GM12874 (cell line): ENCODE results near the gene RGS7.

Source experiments
- CTCF ChIP-seq: IDR thresholded peaks from 2 replicates; pipeline ENCODE4 v1.5.1; 2011; ENCODE audit warnings: low read depth, mild to moderate bottlenecking, control low read depth, low read length, moderate library complexity; ENCODE audit not compliant: insufficient read depth

The RGS7 gene

GRCh38 chr1:241311056-241311746 is 45.8 kb downstream of the RGS7 start:
- TF ChIP-seq CTCF = no peak

- TF ChIP-seq CTCF = no peak
Observed at GRCh38 chr1:241310451-241310850, 46.6 kb downstream of the RGS7 start.

- TF ChIP-seq CTCF = no peak
Observed at GRCh38 chr1:241309651-241310050, 47.4 kb downstream of the RGS7 start.

- TF ChIP-seq CTCF = no peak
Observed at GRCh38 chr1:241308471-241308870, 48.5 kb downstream of the RGS7 start.

GRCh38 chr1:241308011-241308410 is 49.0 kb downstream of the RGS7 start:
- no peak for TF ChIP-seq CTCF

- no peak for TF ChIP-seq CTCF
Observed at GRCh38 chr1:241306125-241306790, 50.7 kb downstream of the RGS7 start.

- TF ChIP-seq CTCF = no peak
Observed at GRCh38 chr1:241299347-241299746, 57.7 kb downstream of the RGS7 start.
